A549 (cell line): ENCODE data around the gene KCNK15. TPM values are rescaled to one million over a fixed set of nuclear protein-coding genes. Genes with fewer than 3 reads are reported as not detected.

Experiments used
- ATAC-seq, 2 experiments: fragments of 200-7000 bp in 1 of 2; fragments of >200 bp in 1 of 2; cut with Nextera tagmentation in 1 of 2; cut with Tn5 transposase in 1 of 2; 3 replicates each; pipeline versions ENCODE4 v1.8.0 to v1.9.1; 2018 to 2020; ENCODE audit warnings: mild to moderate bottlenecking in 1 of 2, moderate library complexity in 1 of 2
- CTCF ChIA-PET: fragments of 300-600 bp; sonication (Branson Sonifier 250); formaldehyde crosslinking; extraction: SDS; loops from one replicate; lab custom pipeline; 2021; ENCODE audit warnings: antibody characterized with exemption, inconsistent platforms; lab: Yijun Ruan, JAX
- POLR2A ChIA-PET: fragments of 350-600 bp; formaldehyde crosslinking; extraction: SDS; loops from one replicate; lab custom pipeline; 2021; ENCODE audit warnings: antibody characterized with exemption, inconsistent platforms; lab: Yijun Ruan, JAX
- DNase-seq, 2 experiments: peaks; one replicate each; pipeline versions ENCODE4 v3.0.0 to v3.0.0-alpha.2; 2011 to 2016; ENCODE audit warnings: low read depth in 1 of 2, low spot score in 1 of 2
- FAIRE-seq: peaks from 2 replicates; lab custom pipeline; 2011; peaks lifted over from hg19 to GRCh38; lab: Jason Lieb, UNC
- H3K27ac ChIP-seq, 2 experiments: fragments of >200 bp; sonication (Bioruptor Twin); formaldehyde crosslinking; 3 replicates each; pipeline ENCODE4 v1.5.1; 2016 to 2017
- H3K4me1 ChIP-seq: fragments of >200 bp; sonication (Bioruptor Twin); formaldehyde crosslinking; 3 replicates; pipeline ENCODE4 v1.6.1; 2016
- H3K4me2 ChIP-seq: fragments of >200 bp; sonication (Bioruptor Twin); formaldehyde crosslinking; 3 replicates; pipeline ENCODE4 v1.6.1; 2016
- H3K4me3 ChIP-seq: fragments of >200 bp; sonication (Bioruptor Twin); formaldehyde crosslinking; 3 replicates; pipeline ENCODE4 v1.5.1; 2016
- H3K9me3 ChIP-seq: fragments of >200 bp; sonication (Bioruptor Twin); formaldehyde crosslinking; 3 replicates; pipeline ENCODE4 v1.6.1; 2016
- CBX2 ChIP-seq: fragments of 200-600 bp; sonication (generic); IDR thresholded peaks from 2 replicates; pipeline ENCODE4 v1.6.1; 2016; ENCODE audit warnings: low read depth, mild to moderate bottlenecking, borderline replicate concordance
- CHD4 ChIP-seq: fragments of 200-600 bp; sonication (generic); IDR thresholded peaks from 2 replicates; pipeline ENCODE4 v1.6.1; 2016; ENCODE audit warnings: antibody characterized with exemption, mild to moderate bottlenecking, borderline replicate concordance
- EHF ChIP-seq: fragments of 250-450 bp; sonication (Bioruptor Pico); IDR thresholded peaks from 2 replicates; pipeline ENCODE4 v1.5.0; 2020; ENCODE audit warnings: mild to moderate bottlenecking
- EP300 ChIP-seq, 2 experiments: fragments of >200 bp; sonication (Bioruptor Twin); formaldehyde crosslinking; IDR thresholded peaks; 2 replicates in 1 of 2; 3 replicates in 1 of 2; pipeline ENCODE4 v1.6.1; 2016 to 2017
- ESRRA ChIP-seq: fragments of 150-350 bp; IDR thresholded peaks from 2 replicates; pipeline ENCODE4 v1.6.1; 2014; ENCODE audit warnings: mild to moderate bottlenecking, low read length, borderline replicate concordance
- FOSB ChIP-seq: fragments of 250-450 bp; sonication (Bioruptor Pico); IDR thresholded peaks from 2 replicates; pipeline ENCODE4 v1.5.0; 2020; ENCODE audit warnings: mild to moderate bottlenecking, moderate library complexity
- FOXS1 ChIP-seq: fragments of 250-450 bp; sonication (Bioruptor Pico); IDR thresholded peaks from 2 replicates; pipeline ENCODE4 v1.5.0; 2020; ENCODE audit warnings: mild to moderate bottlenecking, moderate library complexity
- HEYL ChIP-seq: fragments of 250-450 bp; sonication (Bioruptor Pico); IDR thresholded peaks from 2 replicates; pipeline ENCODE4 v1.8.0; 2021; ENCODE audit warnings: mild to moderate bottlenecking, moderate library complexity
- HOXA7 ChIP-seq: fragments of 250-450 bp; sonication (Bioruptor Pico); IDR thresholded peaks from 2 replicates; pipeline ENCODE4 v1.5.0; 2020; ENCODE audit warnings: mild to moderate bottlenecking, moderate library complexity
- HOXB13 ChIP-seq: fragments of 250-450 bp; sonication (Bioruptor Pico); IDR thresholded peaks from 2 replicates; pipeline ENCODE4 v1.5.0; 2020; ENCODE audit warnings: low read depth, mild to moderate bottlenecking, moderate library complexity
- HOXB5 ChIP-seq: fragments of 250-450 bp; sonication (Bioruptor Pico); IDR thresholded peaks from 2 replicates; pipeline ENCODE4 v1.5.0; 2020; ENCODE audit warnings: mild to moderate bottlenecking, moderate library complexity
- JUNB ChIP-seq: fragments of >200 bp; sonication (Bioruptor Twin); formaldehyde crosslinking; IDR thresholded peaks from 2 replicates; pipeline ENCODE4 v1.6.1; 2016
- KDM1A ChIP-seq: fragments of 200-600 bp; sonication (generic); IDR thresholded peaks from 2 replicates; pipeline ENCODE4 v1.6.1; 2016; ENCODE audit warnings: low read depth, mild to moderate bottlenecking
- MAZ ChIP-seq: fragments of 150-350 bp; IDR thresholded peaks from 2 replicates; pipeline ENCODE4 v1.6.1; 2014; ENCODE audit warnings: antibody characterized with exemption, low read depth, low read length, borderline replicate concordance
- MYC ChIP-seq: IDR thresholded peaks from 2 replicates; pipeline ENCODE4 v1.6.1; 2012; ENCODE audit warnings: mild to moderate bottlenecking, inconsistent platforms, low read length, improper control_type of control experiment, borderline replicate concordance
- NFE2L2 ChIP-seq: fragments of 150-350 bp; conservative IDR thresholded peaks from 2 replicates; pipeline ENCODE4 v1.6.1; 2014; ENCODE audit warnings: low read length
- NPAS2 ChIP-seq: fragments of 250-450 bp; sonication (Bioruptor Pico); IDR thresholded peaks from 2 replicates; pipeline ENCODE4 v1.8.0; 2022; ENCODE audit warnings: mild to moderate bottlenecking, moderate library complexity, borderline replicate concordance
- POLR2A ChIP-seq: IDR thresholded peaks from 2 replicates; pipeline ENCODE4 v1.6.1; 2012; ENCODE audit warnings: mild to moderate bottlenecking, low read length
- RAD21 ChIP-seq, 2 experiments: fragments of >200 bp in 1 of 2; sonication (Bioruptor Twin) in 1 of 2; formaldehyde crosslinking in 1 of 2; IDR thresholded peaks in 1 of 2; conservative IDR thresholded peaks in 1 of 2; 2 replicates in 1 of 2; 3 replicates in 1 of 2; pipeline ENCODE4 v1.6.1; 2012 to 2018; ENCODE audit warnings: inconsistent platforms in 1 of 2
- ZFP36 ChIP-seq: fragments of 450-650 bp; IDR thresholded peaks from 2 replicates; pipeline ENCODE4 v1.6.1; 2014; ENCODE audit warnings: borderline replicate concordance; ENCODE audit not compliant: partially characterized antibody
- ZNF302 ChIP-seq: fragments of 250-450 bp; sonication (Bioruptor Pico); IDR thresholded peaks from 2 replicates; pipeline ENCODE4 v1.9.0; 2021; ENCODE audit warnings: inconsistent platforms, mild to moderate bottlenecking, moderate library complexity
- WGBS: methylation state at CpG from one replicate; pipeline ENCODE4 v1.1.6; 2017; ENCODE audit errors: missing lambda C conversion rate; 5-methylcytosine and 5-hydroxymethylcytosine counted together
- polyA plus RNA-seq, 4 experiments: library from polyadenylated mRNA; depleted of rRNA in 3 of 4; stranded (reverse); fragments of >200 nt; fragmentation: RNase III in 1 of 4; extraction: RNeasy Plus Mini Kit Qiagen cat#74134 plus additional on column Dnase treatment in 1 of 4; gene quantifications; 2 replicates in 3 of 4; 3 replicates in 1 of 4; pipeline ENCODE4 v1.2.3, GENCODE V29; 2011 to 2017
- TF ChIP-seq, protein P1 (sequence below): IDR thresholded peaks from 2 replicates; pipeline ENCODE4 v1.6.1; 2012; ENCODE audit warnings: low read depth, borderline replicate concordance
- TF ChIP-seq, protein P2 (sequence below): fragments of 250-450 bp; sonication (Bioruptor Pico); IDR thresholded peaks from 2 replicates; pipeline ENCODE4 v1.5.0; 2020; ENCODE audit warnings: low read depth, mild to moderate bottlenecking, moderate library complexity
- TF ChIP-seq, protein P3 (sequence below): IDR thresholded peaks from 2 replicates; pipeline ENCODE4 v1.6.1; 2012
- TF ChIP-seq, protein P4 (sequence below): IDR thresholded peaks from 2 replicates; pipeline ENCODE4 v1.6.1; 2012
- TF ChIP-seq, protein P5 (sequence below): fragments of 250-450 bp; sonication (Bioruptor Pico); IDR thresholded peaks from 2 replicates; pipeline ENCODE4 v1.5.0; 2021; ENCODE audit warnings: mild to moderate bottlenecking, moderate library complexity, borderline replicate concordance

Gene KCNK15
- polyA plus RNA-seq, 2 of the 4 experiments (the other 2 are of a cell fraction) = 0.43 to 0.49 TPM

DNA sequence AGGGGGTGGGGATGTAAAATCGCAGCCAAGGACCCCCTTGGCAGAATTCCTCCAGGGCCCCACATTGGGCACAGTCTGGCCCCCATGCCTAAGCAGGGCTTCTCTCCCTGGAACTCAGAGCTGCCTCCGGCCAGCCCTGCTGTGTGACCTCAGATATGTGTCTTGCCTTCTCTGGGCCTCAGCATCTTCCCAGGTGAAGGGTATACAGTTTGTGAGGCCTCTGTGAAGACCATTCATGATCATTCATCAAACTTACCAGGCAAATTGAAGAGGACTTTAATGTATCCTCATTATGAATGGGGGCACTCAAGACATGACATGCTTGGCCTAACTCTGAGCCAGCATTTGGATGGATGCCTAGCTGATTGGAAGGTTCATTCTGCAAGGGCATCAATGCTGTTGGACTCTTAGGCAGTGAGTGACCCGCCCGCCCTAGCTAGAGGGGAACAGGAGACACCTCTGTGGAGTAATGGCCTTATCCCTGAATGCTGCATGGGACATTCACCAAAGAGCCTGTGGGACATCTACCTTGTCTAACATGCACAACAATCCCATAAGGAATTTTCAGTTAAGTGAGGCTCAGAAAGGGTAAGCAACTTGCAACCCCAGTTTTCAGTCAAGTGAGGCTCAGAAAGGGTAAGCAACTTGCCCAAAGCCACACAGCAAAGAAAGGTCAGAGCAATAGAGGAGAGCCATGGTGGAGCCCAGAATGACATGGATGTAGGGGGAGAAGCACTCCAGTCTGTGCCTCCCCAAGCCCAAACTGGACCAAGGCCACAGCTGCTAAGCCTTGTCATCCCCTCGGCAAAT lies 30.0 kb upstream of the KCNK15 start:
- H3K4me3 ChIP-seq = peak overlapping the region; percentile 18; the same call in 1 of the 3 replicates
- peak overlapping the region; percentile 80 for H3K4me2 ChIP-seq
- POLR2A ChIA-PET = interaction anchor here (0.6 to 1.0 kb wide), 4 partner anchors 9 to 30 kb away, joined by 3 to 7 read pairs (median 4); no protein-coding TSS in a partner anchor
- H3K9me3 ChIP-seq = no peaks in the 10 kb centered on the region
- DNase-seq (no peak), FAIRE-seq (no peak), ATAC-seq (no peak)
- 75% methylated on average over 5 of the region's 5 CpGs for WGBS
- H3K4me1 ChIP-seq = peaks cover 77% of the 10 kb centered on the region
- CTCF ChIA-PET = interaction anchor here (1.0 to 21.9 kb wide), 6 partner anchors 10 to 33 kb away, joined by 3 to 525 read pairs (median 28); no protein-coding TSS in a partner anchor
- TF ChIP-seq EHF (CRISPR knock-in tag) (no peak), ZFP36 (peak; percentile 75), HOXB5 (CRISPR knock-in tag) (no peak), RAD21 (conservative IDR thresholded peaks at IDR 0.05 in 1 of 2, IDR thresholded peaks at IDR 0.05 in 1 of 2) (no peak), HOXA7 (no peak), JUNB (no peak), MAZ (no peak), ZNF302 (no peak), KDM1A (peak; percentile 34; the same call in 1 of the 2 replicates)
- TF ChIP-seq, protein P1, sequence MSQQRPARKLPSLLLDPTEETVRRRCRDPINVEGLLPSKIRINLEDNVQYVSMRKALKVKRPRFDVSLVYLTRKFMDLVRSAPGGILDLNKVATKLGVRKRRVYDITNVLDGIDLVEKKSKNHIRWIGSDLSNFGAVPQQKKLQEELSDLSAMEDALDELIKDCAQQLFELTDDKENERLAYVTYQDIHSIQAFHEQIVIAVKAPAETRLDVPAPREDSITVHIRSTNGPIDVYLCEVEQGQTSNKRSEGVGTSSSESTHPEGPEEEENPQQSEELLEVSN = no peak
- peak overlapping the region; percentile 96 to 98 for H3K27ac ChIP-seq

DNA sequence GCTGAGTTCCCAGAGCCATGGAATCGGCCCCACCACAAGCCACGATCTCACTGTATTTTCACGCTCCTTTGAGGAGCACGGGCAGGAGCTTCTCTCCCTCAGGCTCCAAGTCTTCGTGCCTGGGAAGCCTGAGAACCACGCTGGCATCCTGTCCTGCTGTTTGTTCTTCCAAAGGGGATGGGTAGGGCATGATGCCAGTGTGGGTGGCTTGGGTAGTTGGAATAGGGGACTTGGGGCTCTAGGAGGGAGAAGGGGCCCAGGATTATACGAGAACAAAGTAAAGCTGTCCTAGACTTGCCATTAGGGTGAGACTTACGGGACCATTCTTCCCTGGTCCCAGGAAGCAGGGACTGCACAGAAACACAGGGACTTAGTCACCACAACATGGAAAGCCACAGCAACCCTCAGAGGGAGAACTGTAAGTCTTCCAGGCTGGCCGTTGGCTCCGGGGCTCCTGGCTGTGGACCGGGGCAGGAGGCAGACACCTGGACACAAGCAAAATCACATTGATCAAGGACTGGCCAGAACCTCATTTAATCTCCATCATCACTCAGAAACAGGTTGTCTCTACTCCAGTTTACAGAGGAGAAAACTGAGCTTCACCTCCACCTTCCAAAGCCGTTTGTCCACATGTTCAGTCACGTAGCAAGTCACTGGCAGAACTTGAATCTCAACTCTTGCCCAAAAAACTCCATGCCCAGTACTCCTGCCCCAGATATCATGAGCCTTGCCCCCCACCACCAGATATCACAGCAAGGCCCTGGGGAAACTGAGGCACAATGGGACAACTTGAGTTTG lies 29.2 kb upstream of the KCNK15 start:
- peak overlapping the region; percentile 80 for H3K4me2 ChIP-seq
- CTCF ChIA-PET = interaction anchor here (1.0 to 21.9 kb wide), 7 partner anchors 10 to 34 kb away, joined by 4 to 525 read pairs (median 24); no protein-coding TSS in a partner anchor
- no peaks in the 10 kb centered on the region for H3K9me3 ChIP-seq
- 67% methylated on average over 13 of the region's 13 CpGs for WGBS
- no peak overlapping the region for H3K4me3 ChIP-seq
- FAIRE-seq (no peak), ATAC-seq (no peak), DNase-seq (no peak)
- peaks cover 82% of the 10 kb centered on the region for H3K4me1 ChIP-seq
- peak overlapping the region; percentile 96 to 98 for H3K27ac ChIP-seq
- POLR2A ChIA-PET = interaction anchor here (1.4 kb wide), 1 partner anchor 12 kb away, joined by 6 read pairs; no protein-coding TSS in a partner anchor
- TF ChIP-seq HOXB5 (CRISPR knock-in tag) (no peak), CHD4 (0 out of 2 replicates have a peak, but pooled peaks have one; percentile 47), CBX2 (no peak), FOSB (no peak), EP300 (IDR thresholded peaks at IDR 0.05) (no peak), EHF (CRISPR knock-in tag) (no peak), NPAS2 (CRISPR knock-in tag) (no peak), FOXS1 (CRISPR knock-in tag) (no peak), MAZ (no peak), RAD21 (conservative IDR thresholded peaks at IDR 0.05 in 1 of 2, IDR thresholded peaks at IDR 0.05 in 1 of 2) (no peak), KDM1A (no peak), POLR2A (no peak), ESRRA (no peak), HOXB13 (CRISPR knock-in tag) (no peak), NFE2L2 (no peak), HEYL (CRISPR knock-in tag) (no peak), MYC (no peak)
- TF ChIP-seq, protein P1 = peak; percentile 48; the same call in 1 of the 2 replicates
- TF ChIP-seq, protein P2, sequence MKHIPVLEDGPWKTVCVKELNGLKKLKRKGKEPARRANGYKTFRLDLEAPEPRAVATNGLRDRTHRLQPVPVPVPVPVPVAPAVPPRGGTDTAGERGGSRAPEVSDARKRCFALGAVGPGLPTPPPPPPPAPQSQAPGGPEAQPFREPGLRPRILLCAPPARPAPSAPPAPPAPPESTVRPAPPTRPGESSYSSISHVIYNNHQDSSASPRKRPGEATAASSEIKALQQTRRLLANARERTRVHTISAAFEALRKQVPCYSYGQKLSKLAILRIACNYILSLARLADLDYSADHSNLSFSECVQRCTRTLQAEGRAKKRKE = no peak
- TF ChIP-seq, protein P3, sequence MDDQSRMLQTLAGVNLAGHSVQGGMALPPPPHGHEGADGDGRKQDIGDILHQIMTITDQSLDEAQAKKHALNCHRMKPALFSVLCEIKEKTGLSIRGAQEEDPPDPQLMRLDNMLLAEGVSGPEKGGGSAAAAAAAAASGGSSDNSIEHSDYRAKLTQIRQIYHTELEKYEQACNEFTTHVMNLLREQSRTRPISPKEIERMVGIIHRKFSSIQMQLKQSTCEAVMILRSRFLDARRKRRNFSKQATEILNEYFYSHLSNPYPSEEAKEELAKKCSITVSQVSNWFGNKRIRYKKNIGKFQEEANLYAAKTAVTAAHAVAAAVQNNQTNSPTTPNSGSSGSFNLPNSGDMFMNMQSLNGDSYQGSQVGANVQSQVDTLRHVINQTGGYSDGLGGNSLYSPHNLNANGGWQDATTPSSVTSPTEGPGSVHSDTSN = no peak
- TF ChIP-seq, protein P4, sequence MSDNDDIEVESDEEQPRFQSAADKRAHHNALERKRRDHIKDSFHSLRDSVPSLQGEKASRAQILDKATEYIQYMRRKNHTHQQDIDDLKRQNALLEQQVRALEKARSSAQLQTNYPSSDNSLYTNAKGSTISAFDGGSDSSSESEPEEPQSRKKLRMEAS = peak; percentile 57; the same call in 1 of the 2 replicates
- TF ChIP-seq, protein P5, sequence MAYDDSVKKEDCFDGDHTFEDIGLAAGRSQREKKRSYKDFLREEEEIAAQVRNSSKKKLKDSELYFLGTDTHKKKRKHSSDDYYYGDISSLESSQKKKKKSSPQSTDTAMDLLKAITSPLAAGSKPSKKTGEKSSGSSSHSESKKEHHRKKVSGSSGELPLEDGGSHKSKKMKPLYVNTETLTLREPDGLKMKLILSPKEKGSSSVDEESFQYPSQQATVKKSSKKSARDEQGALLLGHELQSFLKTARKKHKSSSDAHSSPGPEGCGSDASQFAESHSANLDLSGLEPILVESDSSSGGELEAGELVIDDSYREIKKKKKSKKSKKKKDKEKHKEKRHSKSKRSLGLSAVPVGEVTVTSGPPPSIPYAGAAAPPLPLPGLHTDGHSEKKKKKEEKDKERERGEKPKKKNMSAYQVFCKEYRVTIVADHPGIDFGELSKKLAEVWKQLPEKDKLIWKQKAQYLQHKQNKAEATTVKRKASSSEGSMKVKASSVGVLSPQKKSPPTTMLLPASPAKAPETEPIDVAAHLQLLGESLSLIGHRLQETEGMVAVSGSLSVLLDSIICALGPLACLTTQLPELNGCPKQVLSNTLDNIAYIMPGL = no peak
